PC-9 (cell line): ENCODE results near the gene XAF1. TPM values are rescaled to one million over a fixed set of nuclear protein-coding genes. Genes with fewer than 3 reads are reported as not detected.

Source experiments
- BruUV-seq: library from RNA; stranded (reverse); fragments of 400-500 nt; replicated peaks from 2 replicates; lab custom pipeline; 2021; lab: Mats Ljungman, UMichigan
- CTCF ChIA-PET: fragments of 300-600 bp; sonication (Branson Sonifier 250); formaldehyde crosslinking; loops from one replicate; lab custom pipeline; 2022; ENCODE audit warnings: antibody characterized with exemption; lab: Charles Lee
- POLR2A ChIA-PET: fragments of 300-600 bp; sonication (Branson Sonifier 250); formaldehyde crosslinking; loops from one replicate; lab custom pipeline; 2022; ENCODE audit warnings: antibody characterized with exemption; ENCODE audit not compliant: unreplicated experiment; lab: Charles Lee
- DNase-seq, 2 experiments: peaks; one replicate each; pipeline versions ENCODE4 v3.0.0 to v3.0.0-alpha.2; 2015 to 2022; ENCODE audit warnings: mixed read lengths in 1 of 2
- H2AFZ ChIP-seq: fragments of 200-600 bp; sonication (generic); 2 replicates; pipeline ENCODE4 v1.8.1; 2017; ENCODE audit warnings: antibody characterized with exemption
- H3F3A ChIP-seq: fragments of 200-600 bp; sonication (generic); 2 replicates; pipeline ENCODE4 v1.8.1; 2017; ENCODE audit warnings: antibody characterized with exemption, mild to moderate bottlenecking, low read depth; ENCODE audit not compliant: insufficient read depth
- H3K27ac ChIP-seq: fragments of 200-600 bp; sonication (generic); 2 replicates; pipeline ENCODE4 v1.6.1; 2016; ENCODE audit warnings: mixed run types
- H3K27me3 ChIP-seq: fragments of 200-600 bp; sonication (generic); 2 replicates; pipeline ENCODE4 v1.6.1; 2016; ENCODE audit warnings: low read depth, mixed run types; ENCODE audit not compliant: insufficient read depth
- H3K36me3 ChIP-seq: fragments of 200-600 bp; sonication (generic); 2 replicates; pipeline ENCODE4 v1.6.1; 2016; ENCODE audit warnings: low read depth, mixed run types
- H3K4me1 ChIP-seq: fragments of 200-600 bp; sonication (generic); replicated peaks from 2 replicates; pipeline ENCODE4 v1.6.1; 2016; ENCODE audit warnings: mixed run types; ENCODE audit not compliant: insufficient read depth
- H3K4me2 ChIP-seq: fragments of 200-600 bp; sonication (generic); 2 replicates; pipeline ENCODE4 v1.6.1; 2017; ENCODE audit warnings: mixed run types
- H3K4me3 ChIP-seq: fragments of 200-600 bp; sonication (generic); 2 replicates; pipeline ENCODE4 v1.6.1; 2016; ENCODE audit warnings: mixed run types
- H3K79me2 ChIP-seq: fragments of 200-600 bp; sonication (generic); 2 replicates; pipeline ENCODE4 v1.6.1; 2017; ENCODE audit warnings: low read depth, mixed run types
- H3K9me2 ChIP-seq: fragments of 200-600 bp; sonication (generic); 2 replicates; pipeline ENCODE4 v1.8.1; 2017; ENCODE audit warnings: mild to moderate bottlenecking; ENCODE audit not compliant: insufficient read depth
- H3K9me3 ChIP-seq: fragments of 200-600 bp; sonication (generic); 2 replicates; pipeline ENCODE4 v1.8.1; 2016; ENCODE audit warnings: low read depth; ENCODE audit not compliant: insufficient read depth
- H4K20me1 ChIP-seq: fragments of 200-600 bp; sonication (generic); 2 replicates; pipeline ENCODE4 v1.8.1; 2017; ENCODE audit not compliant: insufficient read depth
- EZH2 ChIP-seq: fragments of 200-600 bp; sonication (generic); IDR thresholded peaks from 2 replicates; pipeline ENCODE4 v1.8.0; 2017; ENCODE audit warnings: antibody characterized with exemption, low read depth
- intact Hi-C: fragments of 100-400 bp; cut with micrococcal nuclease; formaldehyde crosslinking; loops from one replicate; pipeline ENCODE4 v1.10.0; 2022; ENCODE audit not compliant: unreplicated experiment
- total RNA-seq: library from RNA; stranded (reverse); gene quantifications from 2 replicates; pipeline ENCODE4 v1.2.3, GENCODE V29; 2021
- TF ChIP-seq, protein P1 (sequence below): fragments of 200-600 bp; sonication (generic); conservative IDR thresholded peaks from 2 replicates; pipeline ENCODE4 v1.6.1; 2017; ENCODE audit warnings: mixed run types, antibody characterized with exemption, mild to moderate bottlenecking, moderate library complexity

Gene XAF1
- total RNA-seq, 1 experiment from 2014 or later = 27.6 TPM

DNA sequence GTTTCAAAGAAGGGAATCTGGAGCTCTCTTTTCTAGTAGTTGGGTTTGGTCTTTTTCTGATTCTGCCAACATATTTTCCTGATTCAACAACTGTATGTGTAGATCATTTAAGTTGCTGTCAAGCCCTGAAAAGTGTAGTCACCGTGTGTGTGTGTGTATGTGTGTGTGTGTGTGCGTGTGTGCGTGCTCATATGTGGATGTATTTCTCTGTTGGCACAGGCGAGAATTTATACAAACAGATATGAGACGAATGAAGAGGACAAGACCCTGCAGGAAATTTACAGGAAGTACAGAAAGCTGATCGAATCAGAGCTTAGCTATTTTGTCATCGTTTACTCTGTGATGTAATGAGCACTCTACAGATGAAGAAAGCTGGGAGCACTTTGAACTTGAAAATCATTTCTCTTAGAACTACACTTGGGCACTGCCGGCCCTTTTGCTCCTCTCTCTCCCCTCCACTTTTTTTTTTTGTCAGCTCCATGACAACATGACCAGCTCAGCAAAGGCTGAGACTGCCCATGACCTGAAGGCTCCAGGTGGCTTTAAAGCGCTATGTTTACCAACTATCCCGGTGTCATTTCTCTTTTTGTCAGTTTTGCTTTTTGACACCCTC lies 31.3 kb downstream of the XAF1 start:
- POLR2A ChIA-PET = no interaction called here
- Histone ChIP-seq H3K4me2 (no peak overlapping the region), H4K20me1 (no peaks in the 10 kb centered on the region), H3K79me2 (no peaks in the 10 kb centered on the region), H3K4me3 (no peak overlapping the region), H3K4me1 (no peaks in the 10 kb centered on the region), H3K9me2 (no peaks in the 10 kb centered on the region), H3K27me3 (no peaks in the 10 kb centered on the region; the same call in 1 of the 2 replicates), H3K27ac (no peak overlapping the region), H3F3A (no peaks in the 10 kb centered on the region), H3K36me3 (no peaks in the 10 kb centered on the region), H2AFZ (no peak overlapping the region), H3K9me3 (no peaks in the 10 kb centered on the region)
- intact Hi-C loops = no loop called here
- no peak for DNase-seq
- TF ChIP-seq, protein P1, sequence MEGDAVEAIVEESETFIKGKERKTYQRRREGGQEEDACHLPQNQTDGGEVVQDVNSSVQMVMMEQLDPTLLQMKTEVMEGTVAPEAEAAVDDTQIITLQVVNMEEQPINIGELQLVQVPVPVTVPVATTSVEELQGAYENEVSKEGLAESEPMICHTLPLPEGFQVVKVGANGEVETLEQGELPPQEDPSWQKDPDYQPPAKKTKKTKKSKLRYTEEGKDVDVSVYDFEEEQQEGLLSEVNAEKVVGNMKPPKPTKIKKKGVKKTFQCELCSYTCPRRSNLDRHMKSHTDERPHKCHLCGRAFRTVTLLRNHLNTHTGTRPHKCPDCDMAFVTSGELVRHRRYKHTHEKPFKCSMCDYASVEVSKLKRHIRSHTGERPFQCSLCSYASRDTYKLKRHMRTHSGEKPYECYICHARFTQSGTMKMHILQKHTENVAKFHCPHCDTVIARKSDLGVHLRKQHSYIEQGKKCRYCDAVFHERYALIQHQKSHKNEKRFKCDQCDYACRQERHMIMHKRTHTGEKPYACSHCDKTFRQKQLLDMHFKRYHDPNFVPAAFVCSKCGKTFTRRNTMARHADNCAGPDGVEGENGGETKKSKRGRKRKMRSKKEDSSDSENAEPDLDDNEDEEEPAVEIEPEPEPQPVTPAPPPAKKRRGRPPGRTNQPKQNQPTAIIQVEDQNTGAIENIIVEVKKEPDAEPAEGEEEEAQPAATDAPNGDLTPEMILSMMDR = no peak
- TF ChIP-seq EZH2 = no peak
- no TSS peak for BruUV-seq
- CTCF ChIA-PET = interaction anchor here (0.5 to 0.6 kb wide), 2 partner anchors 47 to 48 kb away, joined by 3 read pairs; no protein-coding TSS in a partner anchor

DNA sequence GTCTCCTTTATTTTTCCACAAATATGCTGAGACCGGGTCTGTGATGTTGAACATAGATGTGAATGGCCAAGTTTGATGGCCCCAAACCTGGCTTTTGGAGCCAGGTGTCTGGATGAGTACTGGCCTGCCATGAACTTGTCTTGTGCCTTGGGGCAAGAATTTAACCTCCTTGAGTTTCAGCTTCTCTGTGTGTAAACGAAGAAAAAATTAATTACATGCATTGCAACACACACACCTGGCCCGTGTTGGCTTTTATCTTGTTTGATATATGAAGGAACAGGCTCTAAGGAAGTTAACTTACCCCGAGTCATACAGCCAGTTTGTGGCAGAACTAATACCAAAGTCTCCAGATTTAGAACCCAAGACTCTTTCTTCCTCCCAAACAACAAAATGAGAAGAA lies 33.3 kb downstream of the XAF1 start:
- no peaks in the 10 kb centered on the region for H3F3A ChIP-seq
- ChIA-PET CTCF (no interaction called here), POLR2A (no interaction called here)
- no peak overlapping the region for H3K4me3 ChIP-seq
- H3K79me2 ChIP-seq = no peaks in the 10 kb centered on the region
- BruUV-seq = no TSS peak
- H3K36me3 ChIP-seq = no peaks in the 10 kb centered on the region
- no peaks in the 10 kb centered on the region; the same call in 1 of the 2 replicates for H3K27me3 ChIP-seq
- no peak overlapping the region; the same call in 1 of the 2 replicates for H2AFZ ChIP-seq
- H3K4me2 ChIP-seq = no peak overlapping the region; the same call in 1 of the 2 replicates
- H3K9me3 ChIP-seq = no peaks in the 10 kb centered on the region
- no peaks in the 10 kb centered on the region for H4K20me1 ChIP-seq
- no peak overlapping the region for H3K27ac ChIP-seq
- H3K4me1 ChIP-seq = no peaks in the 10 kb centered on the region
- intact Hi-C loops = no loop called here
- DNase-seq = no peak
- H3K9me2 ChIP-seq = no peaks in the 10 kb centered on the region
- no peak for TF ChIP-seq EZH2

DNA sequence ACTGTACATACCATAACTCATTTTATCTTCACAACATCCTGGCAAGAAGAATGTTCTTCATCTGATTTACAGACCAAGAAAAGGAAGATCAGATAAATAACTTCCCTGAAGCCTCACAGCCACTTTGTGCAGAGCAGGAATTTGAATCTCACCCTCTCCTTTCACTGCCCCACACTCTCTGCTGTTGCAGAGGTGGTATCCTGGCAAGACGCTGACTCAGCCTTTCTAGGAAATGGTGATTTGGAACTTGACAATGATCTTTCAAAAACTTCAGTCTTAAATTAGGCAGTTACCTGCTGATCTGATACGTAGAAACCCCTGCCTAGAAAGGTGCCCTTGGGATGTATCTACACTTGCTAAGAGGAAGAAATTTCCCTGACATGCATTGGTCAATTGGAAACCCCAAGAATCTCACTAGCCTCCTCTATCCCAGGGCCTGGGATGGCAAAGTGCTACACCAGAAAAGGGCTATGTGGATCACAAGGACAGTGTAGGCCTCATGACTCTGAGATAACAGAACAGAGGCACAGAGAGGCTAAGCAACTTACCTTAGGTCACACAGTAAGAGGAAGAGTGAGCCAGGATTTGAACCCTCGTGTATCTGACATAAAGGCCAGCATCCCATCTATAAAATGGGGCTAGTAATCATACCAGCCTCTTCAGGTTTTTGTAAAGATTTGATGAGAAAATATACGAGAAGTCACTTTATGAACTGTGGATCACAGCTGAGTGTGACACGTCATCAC lies 38.1 kb downstream of the XAF1 start:
- intact Hi-C loops = no loop called here
- peaks cover 26% of the 10 kb centered on the region for H3K4me1 ChIP-seq
- no peaks in the 10 kb centered on the region for H3K9me3 ChIP-seq
- no peak for DNase-seq
- H3K9me2 ChIP-seq = no peaks in the 10 kb centered on the region
- no peaks in the 10 kb centered on the region for H3K79me2 ChIP-seq
- ChIA-PET POLR2A (no interaction called here), CTCF (no interaction called here)
- H4K20me1 ChIP-seq = no peaks in the 10 kb centered on the region
- H3K4me2 ChIP-seq = no peak overlapping the region
- no peaks in the 10 kb centered on the region; the same call in 1 of the 2 replicates for H3K27me3 ChIP-seq
- H3F3A ChIP-seq = peaks cover 8% of the 10 kb centered on the region; the same call in 1 of the 2 replicates
- no peak overlapping the region for H3K27ac ChIP-seq
- H3K36me3 ChIP-seq = no peaks in the 10 kb centered on the region
- H3K4me3 ChIP-seq = no peak overlapping the region
- H2AFZ ChIP-seq = no peak overlapping the region
- TF ChIP-seq, protein P1 = no peak
- no TSS peak for BruUV-seq
